ENCODE measurements around the gene POU5F1.
A peak's percentile ranks its signal among the peaks of the same experiment; 100 is the strongest.
"Not testable (repeated sequence)": the region's sequence is repeated elsewhere in the genome, so short reads cannot be mapped to it uniquely, and the experiment has no call there.

Gene POU5F1

DNA sequence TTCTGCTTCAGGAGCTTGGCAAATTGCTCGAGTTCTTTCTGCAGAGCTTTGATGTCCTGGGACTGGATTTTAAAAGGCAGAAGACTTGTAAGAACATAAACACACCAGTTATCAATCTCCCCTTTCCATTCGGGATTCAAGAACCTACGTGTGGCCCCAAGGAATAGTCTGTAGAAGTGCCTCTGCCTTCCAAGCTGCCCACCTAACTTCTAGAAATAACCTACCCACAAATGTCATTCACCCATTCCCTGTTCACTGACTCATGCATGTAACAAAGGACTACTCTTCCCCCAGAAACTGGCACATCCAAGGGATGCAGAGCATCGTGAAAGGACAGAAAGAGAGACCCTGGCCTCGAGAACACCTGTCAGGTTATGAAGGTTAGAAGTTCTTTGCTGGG lies 4.5 kb downstream of the POU5F1 start:
- DNase-seq (ENCODE audit: low read depth in 2 of 2) = no peak

DNA sequence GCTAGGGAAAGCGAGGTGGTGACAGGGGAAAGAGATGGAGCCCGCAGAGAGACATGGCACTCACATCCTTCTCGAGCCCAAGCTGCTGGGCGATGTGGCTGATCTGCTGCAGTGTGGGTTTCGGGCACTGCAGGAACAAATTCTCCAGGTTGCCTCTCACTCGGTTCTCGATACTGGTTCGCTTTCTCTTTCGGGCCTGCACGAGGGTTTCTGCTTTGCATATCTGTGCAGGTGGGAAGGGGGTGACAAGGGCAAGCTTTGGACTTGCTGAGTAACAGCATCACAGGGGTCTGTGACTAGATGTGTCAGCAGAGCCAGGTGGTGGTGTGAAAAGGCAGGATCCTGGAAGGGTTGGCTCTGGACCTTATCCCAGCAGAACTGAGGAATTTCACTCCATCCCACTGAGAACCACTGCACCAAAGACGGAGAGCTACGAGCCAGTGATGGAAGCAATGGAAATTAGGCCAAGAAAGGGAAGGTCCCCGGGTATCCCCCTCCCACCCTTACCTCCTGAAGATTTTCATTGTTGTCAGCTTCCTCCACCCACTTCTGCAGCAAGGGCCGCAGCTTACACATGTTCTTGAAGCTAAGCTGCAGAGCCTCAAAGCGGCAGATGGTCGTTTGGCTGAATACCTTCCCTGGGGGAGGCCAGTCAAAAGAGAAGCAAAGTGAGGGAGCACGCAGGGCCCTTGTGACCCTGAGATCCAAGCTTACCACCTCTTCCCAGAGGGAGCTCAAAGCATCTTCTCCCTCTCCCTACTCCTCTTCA lies 5.2 kb downstream of the POU5F1 start:
- DNase-seq (ENCODE audit: low read depth in 2 of 2) = peak in 1 of 2 donors; percentile 7

DNA sequence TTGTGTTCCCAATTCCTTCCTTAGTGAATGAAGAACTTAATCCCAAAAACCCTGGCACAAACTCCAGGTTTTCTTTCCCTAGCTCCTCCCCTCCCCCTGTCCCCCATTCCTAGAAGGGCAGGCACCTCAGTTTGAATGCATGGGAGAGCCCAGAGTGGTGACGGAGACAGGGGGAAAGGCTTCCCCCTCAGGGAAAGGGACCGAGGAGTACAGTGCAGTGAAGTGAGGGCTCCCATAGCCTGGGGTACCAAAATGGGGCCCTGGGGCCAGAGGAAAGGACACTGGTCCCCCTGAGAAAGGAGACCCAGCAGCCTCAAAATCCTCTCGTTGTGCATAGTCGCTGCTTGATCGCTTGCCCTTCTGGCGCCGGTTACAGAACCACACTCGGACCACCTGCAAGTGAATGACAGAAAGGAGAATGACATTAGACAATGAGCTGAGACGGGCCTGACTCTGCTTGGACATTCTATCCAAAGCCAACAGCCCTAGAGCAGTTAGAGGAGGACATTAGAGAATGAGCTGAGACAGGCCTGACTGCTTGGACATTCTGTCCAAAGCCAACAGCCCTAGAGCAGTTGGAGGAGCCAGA lies 5.9 kb downstream of the POU5F1 start:
- DNase-seq (ENCODE audit: low read depth in 2 of 2) = not testable (repeated sequence)

DNA sequence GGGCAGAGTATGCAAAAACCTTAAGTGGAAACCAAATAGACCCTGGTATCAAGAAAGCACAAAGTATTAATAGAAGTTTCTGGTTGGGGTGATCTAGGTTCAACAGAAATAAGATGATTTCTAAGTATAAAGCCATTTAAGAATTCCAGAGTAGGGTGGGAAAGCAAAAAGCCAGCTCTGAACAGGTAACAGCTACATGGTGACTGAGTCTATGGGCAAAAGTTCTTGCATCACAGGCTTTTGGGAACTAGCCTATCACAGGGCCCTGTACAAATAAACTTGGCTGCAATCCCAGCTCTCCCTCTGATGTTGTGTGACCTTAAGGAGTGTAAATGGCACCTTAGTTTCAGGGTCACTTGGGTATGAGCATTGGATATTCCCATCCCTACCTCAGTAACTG lies 6.6 kb downstream of the POU5F1 start:
- no peak for DNase-seq (ENCODE audit: low read depth in 2 of 2)

DNA sequence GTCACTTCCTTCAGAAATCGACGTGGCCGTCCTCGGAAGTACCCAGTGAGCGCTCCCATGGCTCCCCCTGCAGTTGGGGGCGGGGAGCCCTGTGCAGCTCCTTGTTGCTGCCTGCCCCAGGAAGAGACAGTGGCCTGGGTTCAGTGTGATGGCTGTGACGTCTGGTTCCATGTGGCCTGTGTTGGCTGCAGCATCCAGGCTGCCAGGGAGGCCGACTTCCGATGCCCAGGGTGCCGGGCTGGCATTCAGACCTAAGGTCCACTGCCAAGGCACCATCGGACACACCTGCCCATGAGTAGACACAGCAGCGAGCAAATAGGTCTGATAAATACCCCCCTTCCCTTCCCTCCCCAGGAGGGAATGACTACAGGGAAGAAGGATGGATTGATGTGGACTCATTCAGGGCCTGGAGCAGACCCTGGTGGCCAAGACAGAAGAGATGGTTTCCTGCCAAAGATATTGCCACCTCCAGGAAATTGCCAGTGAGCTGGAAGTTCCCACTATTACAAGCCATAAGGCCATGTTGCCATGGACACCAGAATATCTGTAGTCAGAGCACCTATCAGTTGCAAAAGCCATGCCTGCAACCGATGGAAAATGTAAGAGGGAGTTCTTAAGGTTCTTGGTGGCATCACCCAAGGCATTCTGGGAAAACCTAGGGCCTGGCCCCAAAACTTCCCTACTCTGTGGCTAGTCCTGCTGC lies 7.9 kb downstream of the POU5F1 start:
- DNase-seq (ENCODE audit: low read depth in 2 of 2) = no peak

DNA sequence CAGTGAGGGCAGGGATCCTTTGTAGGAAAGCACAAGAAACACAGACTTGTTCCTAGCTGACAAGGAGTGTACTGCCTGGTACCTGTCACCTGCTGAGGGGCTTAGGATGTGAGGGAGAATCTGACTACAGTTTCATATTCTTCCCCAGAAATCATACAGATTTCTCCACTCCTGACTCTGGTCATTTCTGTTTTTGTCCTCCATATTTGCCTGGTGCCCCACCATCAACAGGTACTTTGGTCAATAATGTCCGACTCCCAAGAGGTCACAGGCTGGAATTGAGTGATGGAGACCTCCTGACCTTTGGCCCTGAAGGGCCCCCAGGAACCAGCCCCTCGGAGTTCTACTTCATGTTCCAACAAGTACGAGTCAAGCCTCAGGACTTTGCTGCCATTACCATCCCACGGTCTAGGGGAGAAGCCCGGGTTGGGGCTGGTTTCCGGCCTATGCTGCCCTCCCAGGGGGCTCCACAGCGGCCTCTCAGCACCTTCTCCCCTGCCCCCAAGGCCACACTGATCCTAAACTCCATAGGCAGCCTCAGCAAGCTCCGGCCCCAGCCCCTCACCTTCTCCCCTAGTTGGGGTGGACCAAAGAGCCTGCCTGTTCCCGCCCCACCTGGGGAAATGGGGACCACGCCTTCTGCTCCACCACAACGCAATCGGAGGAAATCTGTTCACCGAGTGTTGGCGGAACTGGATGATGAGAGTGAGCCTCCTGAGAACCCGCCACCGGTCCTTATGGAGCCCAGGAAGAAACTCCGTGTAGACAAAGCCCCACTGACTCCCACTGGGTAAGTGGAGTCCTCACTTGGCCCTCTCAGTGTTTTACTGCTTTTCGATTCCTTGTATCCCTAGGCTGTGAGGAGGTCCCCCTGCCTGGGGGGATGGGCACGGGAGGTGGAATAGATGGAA lies 9.0 kb downstream of the POU5F1 start:
- DNase-seq (ENCODE audit: low read depth in 2 of 2) = no peak

DNA sequence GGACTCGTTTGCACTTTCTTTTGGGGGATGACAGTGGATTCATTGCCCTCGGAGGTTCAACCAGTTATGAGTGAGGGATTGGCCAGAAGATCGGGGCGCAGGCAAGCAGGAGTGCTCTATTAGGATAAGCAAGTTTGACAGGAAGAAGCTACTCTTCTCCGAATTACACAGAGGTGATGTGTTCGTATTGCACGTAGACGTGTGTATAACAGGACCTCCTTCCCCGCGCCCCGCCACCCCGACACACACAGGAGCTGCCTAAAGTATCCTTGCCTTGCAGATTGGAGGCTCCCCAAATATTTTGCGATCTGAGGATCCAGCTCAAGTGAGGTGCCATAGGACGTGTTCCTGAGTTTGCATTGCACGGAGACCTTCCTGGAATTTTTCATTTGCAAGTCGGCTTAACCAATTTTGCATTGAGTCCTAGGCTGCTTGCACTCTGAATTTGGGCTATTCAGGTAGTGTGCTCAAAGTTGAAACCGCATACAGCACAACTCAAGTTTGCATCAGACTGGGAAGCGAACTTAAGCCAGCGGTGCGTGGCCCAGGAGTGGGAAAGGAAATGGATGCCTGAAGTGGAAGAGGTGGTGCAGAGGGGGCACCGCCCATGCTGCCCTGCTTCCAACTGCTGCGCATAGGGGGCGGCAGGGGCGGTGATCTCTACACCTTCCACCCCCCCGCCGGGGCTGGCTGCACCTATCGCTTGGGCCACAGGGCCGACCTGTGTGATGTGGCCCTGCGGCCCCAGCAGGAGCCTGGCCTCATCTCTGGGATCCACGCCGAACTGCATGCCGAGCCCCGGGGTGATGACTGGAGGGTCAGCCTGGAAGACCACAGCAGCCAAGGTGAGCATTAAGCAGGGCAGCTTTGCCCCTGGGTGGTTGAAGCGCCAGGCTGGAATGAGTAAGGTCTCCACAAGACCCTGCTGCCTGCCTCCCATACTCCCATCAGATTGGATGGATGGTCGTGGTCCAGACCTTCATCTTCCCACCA lies 11.3 kb downstream of the POU5F1 start:
- DNase-seq (ENCODE audit: low read depth in 2 of 2) = no peak

DNA sequence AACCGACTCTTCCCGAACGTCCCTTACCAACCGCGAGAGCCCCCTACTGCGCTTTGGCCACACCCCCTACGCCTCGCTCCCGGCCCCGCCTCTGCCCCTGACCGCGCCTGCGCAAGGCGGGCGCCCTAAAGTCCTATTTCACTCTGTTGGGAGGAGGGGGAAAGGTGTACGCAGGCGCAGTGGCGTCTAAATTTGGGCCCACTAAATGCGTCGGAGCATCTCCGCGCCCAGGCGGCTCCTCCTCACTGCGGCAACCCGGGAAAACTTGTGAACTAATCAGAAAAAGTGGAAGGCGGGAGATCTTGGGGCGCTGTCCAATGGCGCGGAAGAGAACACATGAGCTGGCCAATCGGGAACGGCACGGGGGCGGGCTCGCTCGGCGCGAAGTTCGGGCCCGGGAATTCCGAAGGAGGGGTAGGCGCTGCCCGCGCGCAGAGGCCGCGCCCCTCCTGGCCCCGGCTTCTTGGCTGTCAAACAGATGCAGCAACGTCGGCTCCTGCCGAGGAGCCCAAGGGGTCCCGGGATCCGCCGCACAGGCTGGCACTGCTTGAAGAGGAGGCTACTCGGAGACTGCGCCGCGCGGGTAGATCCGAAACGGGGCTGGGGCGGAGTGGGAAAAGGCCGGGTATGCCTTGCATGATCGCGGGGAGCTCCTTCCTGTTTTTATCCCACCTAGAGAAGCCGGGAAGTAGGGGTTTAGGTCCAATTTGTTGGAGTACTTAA lies 12.2 kb downstream of the POU5F1 start, which contains the start of gene TCF19:
TSS of gene TCF19 (plus strand) at position 450 of the 723 bp plus-strand sequence. CDS start 881 bp downstream, outside the sequence.
- DNase-seq (ENCODE audit: low read depth in 2 of 2) = peak; percentile 99

DNA sequence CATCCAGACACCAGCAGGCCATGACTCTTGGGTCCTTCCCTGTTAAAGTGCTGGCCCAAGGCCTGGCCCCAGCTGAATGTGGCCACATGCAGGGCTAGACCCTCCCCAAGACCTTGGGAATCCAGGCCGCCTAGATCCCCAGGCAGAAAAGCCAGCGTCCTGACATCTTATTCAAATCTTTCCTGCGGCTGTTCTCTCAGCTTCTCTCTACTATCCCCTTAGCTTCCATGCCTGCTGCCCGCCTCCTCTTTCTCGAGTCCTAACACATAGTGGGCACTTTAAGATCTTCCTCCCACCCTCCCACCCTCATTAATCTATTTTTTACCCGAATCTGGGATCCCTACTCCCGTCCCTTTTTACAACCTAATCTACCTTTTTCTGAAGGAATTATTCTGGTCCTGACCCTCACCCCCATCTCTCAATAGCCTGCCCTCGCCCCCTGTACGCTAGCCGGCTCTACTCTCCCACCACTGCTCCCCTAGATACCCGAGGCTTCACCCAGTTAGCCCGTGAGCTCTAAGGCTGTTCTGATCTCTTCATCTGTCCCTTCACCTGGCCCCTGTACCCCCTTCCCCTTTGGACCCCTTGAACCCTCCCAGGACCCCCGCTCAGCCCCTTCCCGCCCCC lies 12.9 kb downstream of the POU5F1 start, which contains the start of gene CCHCR1:
TSS of gene CCHCR1 (minus strand) at position 290 of the 627 bp plus-strand sequence. CDS start at position 88, 202 bp downstream.
- no peak for DNase-seq (ENCODE audit: low read depth in 2 of 2)

DNA sequence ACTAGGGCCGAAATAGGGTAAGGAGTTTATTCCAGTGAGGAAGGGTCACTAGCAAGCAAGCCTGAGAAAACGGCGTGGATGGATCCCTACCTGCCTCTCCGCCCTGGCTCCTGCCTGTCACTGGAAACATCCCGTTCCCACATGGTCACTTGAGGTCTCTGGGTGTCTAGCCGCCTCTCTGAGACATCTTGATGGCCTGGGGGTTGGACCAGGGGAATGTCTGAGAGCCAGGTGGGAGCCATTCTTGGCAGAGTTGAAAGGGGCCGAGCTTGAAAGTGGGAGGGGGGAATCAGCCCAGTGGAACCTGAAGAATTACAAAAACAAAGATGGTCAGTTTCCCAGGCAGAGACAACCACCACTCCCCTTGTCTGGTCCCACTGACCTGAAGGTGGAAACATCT lies 13.8 kb downstream of the POU5F1 start:
- DNase-seq (ENCODE audit: low read depth in 2 of 2) = no peak

DNA sequence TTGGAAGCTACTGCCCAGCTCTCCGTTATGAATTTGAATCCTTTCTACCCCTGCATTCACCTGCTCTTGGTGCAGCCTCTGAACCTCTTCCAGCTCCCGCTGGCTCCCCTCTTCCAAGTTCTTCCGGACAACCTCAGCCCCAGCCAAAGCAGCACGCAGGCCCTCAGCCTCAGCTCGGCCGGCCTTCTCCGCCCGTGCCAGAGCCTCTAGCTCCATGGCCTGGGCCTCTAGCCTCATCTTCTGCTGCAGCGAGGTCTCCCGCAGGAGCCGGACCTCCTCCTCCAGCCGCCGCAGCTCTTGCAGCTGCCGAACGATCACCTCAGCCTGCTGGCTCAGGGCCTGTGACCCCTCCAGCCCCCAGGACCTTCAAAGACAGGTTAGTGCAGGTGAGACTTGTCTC lies 16.0 kb downstream of the POU5F1 start:
- no peak for DNase-seq (ENCODE audit: low read depth in 2 of 2)

DNA sequence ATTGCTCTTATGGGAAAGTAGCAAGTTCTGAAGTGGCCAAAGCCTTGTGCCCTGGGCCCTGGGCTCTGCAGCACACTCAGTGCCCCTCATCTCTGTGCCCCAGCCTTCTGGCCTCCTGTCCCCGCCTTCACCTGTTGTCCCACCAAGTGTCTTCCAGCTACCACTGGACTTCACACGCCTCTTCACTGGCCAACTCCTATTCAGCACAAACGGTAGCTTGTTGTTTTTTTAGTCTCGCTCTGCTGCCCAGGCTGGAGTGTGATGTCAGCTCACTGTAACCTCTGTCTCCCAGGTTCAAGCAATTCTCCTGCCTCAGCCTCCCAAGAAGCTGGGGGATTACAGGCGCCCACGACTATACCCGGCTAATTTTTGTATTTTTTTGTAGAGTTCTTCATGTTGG lies 17.7 kb downstream of the POU5F1 start:
- DNase-seq (ENCODE audit: low read depth in 2 of 2) = no peak

DNA sequence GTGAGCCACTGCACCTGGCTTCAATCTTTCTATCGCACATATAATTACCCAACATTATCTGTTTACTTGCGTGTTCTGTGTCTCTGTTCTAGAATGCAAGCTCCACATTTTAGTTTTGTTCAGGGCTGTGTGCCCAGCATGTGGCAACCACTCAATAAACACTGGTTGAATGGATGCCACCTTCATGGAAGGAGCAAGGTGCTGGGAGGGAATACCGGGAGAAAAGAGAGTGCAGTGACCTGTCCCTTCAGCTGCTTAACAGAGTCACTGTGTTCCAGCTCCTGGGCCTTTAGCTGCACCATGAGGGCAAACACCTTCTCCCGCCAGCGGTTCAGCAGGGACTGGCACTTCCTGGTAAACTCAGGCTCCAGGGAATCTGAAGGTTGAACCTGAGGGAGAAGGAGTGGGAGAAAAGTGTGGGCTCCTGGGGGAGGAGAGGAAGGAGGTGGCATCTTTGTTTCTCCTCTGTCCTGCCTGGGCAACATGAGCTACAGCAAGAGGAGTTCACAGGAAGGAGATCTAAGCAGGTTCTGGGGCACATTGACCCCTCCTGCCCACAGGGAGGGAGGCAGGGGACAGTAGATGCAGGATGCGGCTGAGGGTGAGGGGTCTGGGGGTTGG lies 20.5 kb downstream of the POU5F1 start:
- no peak for DNase-seq (ENCODE audit: low read depth in 2 of 2)

DNA sequence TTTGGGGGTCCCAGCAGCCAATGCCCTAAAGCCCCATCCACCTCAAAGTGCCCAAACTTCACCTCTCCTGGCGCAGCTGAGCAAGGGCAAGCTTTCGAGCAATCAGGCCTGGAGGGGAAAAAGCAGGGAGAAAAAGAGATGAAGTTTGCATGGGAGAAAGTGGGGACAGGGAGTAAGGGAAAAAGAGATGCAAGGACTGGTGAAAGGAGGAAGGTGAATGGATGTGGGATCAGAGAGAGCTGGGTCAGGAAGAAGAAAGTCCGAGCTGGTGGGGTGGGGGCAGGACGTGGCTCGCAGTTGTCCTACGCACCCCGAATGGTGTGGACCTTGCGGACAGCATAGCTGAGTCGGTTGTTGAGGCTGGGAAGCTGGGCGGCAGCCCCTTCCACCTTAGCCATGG lies 25.1 kb downstream of the POU5F1 start:
- DNase-seq (ENCODE audit: low read depth in 2 of 2) = no peak

DNA sequence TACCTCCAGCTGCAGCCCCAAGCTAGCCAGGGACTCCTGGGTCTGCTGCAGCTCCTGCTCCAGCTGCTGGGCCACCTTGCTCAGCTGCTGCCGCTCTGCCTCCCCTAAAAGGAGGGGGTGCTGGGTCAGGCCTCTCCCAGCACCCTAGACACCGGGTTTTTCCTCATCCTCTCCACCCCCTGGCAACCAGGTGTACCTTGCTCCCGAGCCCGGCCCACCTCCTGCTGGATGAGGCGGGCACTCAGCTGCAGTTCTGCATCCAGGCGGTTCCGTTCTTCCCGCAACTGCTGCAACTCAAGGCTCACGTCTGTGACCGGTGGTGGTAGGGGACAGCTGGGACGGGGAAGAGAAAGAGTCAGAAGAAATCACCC lies 25.5 kb downstream of the POU5F1 start:
- no peak for DNase-seq (ENCODE audit: low read depth in 2 of 2)

DNA sequence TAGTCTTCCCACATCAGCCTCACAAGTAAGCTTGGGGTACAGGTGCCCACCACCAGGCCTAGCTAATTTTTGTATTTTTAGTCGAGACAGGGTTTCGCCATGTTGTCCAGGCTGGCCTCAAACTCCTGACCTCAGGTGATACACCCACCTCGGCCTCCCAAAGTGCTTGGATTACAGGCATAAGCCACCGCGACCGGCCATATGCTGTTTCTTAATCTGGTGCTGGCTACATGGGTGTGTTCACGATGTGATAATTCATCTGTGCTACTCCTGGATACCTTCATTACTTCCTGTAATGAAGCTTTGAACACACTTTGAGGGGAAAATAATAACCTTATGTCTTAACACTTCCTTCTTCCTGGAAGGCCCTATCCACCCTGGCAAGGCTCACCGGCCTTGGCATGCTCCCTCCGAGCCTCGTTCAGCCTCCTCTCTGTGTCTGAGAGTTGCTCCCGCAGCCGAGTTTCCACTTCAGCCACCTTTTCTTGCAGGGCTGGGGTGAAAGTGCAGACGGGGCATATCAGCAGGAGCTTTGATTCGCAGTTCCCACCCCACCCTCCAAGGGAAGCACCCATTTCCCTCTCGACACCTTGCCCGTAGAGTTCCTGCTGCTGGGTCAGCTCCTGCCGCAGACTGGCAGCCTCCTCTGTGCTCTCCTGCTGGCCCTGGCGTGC lies 26.0 kb downstream of the POU5F1 start:
- no peak for DNase-seq (ENCODE audit: low read depth in 2 of 2)

DNA sequence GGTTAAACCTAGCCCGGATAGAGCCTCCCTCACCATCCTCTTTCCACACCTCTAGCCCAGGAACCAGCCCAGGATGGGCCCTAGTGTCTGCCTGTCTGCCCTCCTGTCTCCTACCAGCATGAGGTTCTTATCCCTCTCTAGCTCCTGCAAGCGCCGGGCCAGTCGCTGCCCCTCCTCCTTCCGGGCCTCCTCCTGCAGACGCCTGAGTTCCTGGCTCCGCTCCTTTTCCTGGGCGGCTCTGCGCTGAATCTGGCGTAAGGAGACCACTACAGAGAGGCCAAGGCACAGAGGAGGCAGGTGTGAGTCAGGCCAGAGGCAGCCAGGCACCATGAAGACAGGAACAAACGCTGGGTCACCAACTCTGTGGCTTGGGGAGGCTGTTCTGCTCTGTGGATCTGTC lies 27.3 kb downstream of the POU5F1 start:
- no peak for DNase-seq (ENCODE audit: low read depth in 2 of 2)

DNA sequence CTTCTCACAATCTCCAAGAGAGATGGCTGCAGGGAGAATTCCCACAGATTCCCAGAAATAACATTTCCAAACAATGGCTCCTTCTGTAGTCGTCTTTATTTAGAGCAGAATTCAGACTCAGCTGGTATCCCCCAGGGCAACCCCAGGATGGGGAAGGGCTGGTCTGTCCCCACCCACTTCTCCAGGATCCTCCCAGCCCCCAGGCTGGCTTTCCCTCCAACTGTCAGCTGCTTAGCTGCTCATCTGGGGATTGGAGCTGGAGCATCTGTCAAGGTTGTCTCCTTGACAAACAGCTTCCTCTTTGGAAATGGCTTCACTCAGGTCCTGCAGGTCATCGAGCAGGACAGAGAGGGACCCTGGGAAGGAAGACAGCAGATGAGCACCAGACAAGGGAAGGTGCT lies 28.1 kb downstream of the POU5F1 start:
- DNase-seq (ENCODE audit: low read depth in 2 of 2) = no peak

Data from stimulated activated CD4-positive, alpha-beta T cell treated with anti-CD3 and anti-CD28 coated beads, Interleukin-1b, Interleukin-23, amount 100 ng/mL, for 4 hours (primary cell).